ENCODE measurements around the gene BEND6. TPM values are rescaled to one million over a fixed set of nuclear protein-coding genes. Genes with fewer than 3 reads are reported as not detected.

BEND6 gene
- total RNA-seq, 1 donor from 2014 or later, result not detected

DNA sequence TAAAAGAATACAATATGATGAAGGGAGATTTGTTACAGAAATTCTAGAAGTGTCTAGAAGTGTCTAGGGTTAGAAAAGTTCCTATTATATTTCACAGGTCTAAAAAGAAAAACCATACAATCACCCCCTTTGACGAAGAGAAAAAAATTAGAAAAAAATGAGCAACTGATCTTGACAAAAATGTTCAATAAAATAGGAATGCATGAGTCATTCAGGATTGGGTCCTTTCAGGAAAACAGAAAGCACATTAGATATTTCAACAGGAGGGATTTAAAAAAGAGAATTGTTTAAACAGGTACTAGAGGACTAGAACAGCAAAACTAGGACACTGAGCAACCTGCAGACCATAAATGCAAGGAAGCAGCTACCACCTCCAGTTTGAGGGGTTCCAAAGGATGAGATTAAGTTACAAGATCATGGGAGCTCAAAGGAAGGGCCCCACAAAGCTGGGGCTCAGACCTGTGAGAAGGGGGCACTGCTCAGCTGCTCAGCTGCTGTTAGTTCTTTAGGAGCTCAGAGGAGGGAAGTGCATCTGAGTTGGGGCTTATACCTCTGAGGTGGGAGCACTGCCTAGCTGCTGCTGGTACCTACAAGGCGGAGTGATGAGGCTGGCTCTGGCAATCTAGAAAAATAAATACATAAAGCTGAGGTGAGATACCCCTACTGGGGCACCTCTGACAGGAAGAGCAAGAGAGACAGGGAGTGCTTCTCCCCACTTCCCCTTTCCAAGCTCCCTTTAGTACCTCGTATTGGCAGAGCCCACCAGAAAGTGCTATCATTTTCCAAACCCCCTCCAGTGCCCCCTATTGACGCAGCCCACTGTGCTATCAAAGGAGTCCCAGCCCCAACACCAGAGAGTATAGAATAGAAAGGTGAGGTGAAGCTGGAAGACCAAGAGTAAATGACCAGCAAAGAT is 27.1 kb upstream of the BEND6 start:
- no peak overlapping the region for H3K27ac Mint-ChIP-seq
- peaks cover 23% of the 10 kb centered on the region for H3K27me3 Mint-ChIP-seq (ENCODE audit: low read depth)
- no peaks in the 10 kb centered on the region for H3K4me1 Mint-ChIP-seq (ENCODE audit: low read depth)
- H3K9me3 Mint-ChIP-seq, result no peaks in the 10 kb centered on the region
- no peak for DNase-seq (ENCODE audit: low spot score)
- intact Hi-C loops (cut with micrococcal nuclease), result no loop called here
- H3K36me3 Mint-ChIP-seq (ENCODE audit: low read depth), result no peaks in the 10 kb centered on the region
- H3K4me3 Mint-ChIP-seq (ENCODE audit: low read depth), result no peak overlapping the region

DNA sequence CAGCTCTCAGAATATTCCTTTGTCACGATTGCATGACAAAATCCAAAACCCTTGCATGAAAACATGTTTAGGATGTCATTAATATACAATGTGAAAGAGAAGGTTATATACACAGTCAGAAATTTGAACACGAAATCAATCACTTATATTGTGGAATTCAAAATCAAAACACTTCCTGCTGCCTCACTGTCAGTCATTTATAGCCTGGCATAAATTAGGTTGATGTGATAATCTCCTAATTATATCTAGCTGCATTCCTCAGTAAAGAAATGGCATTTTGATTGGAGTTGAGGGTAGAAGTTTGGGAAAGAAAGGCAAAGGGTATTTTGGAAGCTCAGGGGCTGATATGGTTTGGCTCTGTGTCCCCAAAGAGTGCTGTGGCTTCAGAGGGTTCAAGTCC is 24.1 kb upstream of the BEND6 start:
- DNase-seq (ENCODE audit: low spot score), result no peak
- H3K4me3 Mint-ChIP-seq (ENCODE audit: low read depth), result no peak overlapping the region
- H3K36me3 Mint-ChIP-seq (ENCODE audit: low read depth), result no peaks in the 10 kb centered on the region
- no peaks in the 10 kb centered on the region for H3K4me1 Mint-ChIP-seq (ENCODE audit: low read depth)
- H3K9me3 Mint-ChIP-seq, result no peaks in the 10 kb centered on the region
- H3K27me3 Mint-ChIP-seq (ENCODE audit: low read depth), result peaks cover 25% of the 10 kb centered on the region
- H3K27ac Mint-ChIP-seq, result no peak overlapping the region
- intact Hi-C loops (cut with micrococcal nuclease), result no loop called here

DNA sequence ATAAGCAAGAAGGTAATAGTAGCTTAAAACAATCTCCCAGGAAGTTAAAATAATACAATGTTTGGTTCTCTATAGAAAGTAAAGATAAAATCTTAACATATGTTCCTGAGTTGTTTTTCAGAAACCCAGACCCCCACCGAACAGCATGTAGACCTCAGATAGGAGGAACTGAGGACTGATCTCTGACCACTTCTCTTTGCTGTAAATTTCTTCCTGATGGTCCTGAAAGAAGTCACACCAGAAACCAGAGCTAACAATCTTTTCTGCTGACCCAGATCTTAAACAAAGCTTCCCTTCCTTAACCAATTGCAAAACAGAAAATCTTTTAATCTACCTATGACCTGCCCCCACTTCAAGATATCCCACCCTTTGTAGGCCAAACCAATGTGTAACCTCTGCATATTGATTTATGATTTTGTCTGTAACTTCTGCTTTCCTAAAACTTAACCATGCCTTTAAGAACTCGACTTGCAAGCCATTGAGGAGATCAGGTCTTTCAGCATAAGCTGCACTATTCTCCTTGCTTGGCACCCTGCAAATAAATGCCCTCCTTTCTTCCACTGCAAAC is 21.9 kb upstream of the BEND6 start:
- Mint-ChIP-seq H3K4me3 (ENCODE audit: low read depth) (no peak overlapping the region), H3K36me3 (ENCODE audit: low read depth) (no peaks in the 10 kb centered on the region), H3K27ac (no peak overlapping the region), H3K4me1 (ENCODE audit: low read depth) (no peaks in the 10 kb centered on the region), H3K27me3 (ENCODE audit: low read depth) (peaks cover 20% of the 10 kb centered on the region), H3K9me3 (no peaks in the 10 kb centered on the region)
- intact Hi-C loops (cut with micrococcal nuclease), result no loop called here
- DNase-seq (ENCODE audit: low spot score), result no peak

DNA sequence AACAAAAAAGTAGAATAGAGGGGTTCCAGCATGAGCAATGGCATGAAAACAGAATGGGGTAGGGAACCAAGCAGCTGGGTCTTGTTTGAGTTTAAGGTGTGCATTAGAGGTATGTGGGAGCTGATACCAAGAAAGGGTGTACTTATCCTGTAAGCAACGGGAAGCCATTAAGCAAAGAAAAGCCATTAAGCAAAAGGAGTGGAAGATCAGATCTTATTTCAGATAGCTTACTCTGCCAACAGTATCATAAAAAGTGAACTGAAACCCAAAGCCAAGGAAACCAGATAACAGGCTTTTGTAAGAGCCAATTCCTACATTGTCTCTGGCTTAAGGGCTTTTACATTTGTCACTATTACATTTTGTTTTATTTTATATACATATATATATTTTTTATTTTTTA is 21.3 kb upstream of the BEND6 start:
- Mint-ChIP-seq H3K27me3 (ENCODE audit: low read depth) (peaks cover 18% of the 10 kb centered on the region), H3K9me3 (no peaks in the 10 kb centered on the region), H3K4me3 (ENCODE audit: low read depth) (no peak overlapping the region), H3K4me1 (ENCODE audit: low read depth) (no peaks in the 10 kb centered on the region), H3K36me3 (ENCODE audit: low read depth) (no peaks in the 10 kb centered on the region), H3K27ac (no peak overlapping the region)
- intact Hi-C loops (cut with micrococcal nuclease), result no loop called here
- DNase-seq (ENCODE audit: low spot score), result no peak

DNA sequence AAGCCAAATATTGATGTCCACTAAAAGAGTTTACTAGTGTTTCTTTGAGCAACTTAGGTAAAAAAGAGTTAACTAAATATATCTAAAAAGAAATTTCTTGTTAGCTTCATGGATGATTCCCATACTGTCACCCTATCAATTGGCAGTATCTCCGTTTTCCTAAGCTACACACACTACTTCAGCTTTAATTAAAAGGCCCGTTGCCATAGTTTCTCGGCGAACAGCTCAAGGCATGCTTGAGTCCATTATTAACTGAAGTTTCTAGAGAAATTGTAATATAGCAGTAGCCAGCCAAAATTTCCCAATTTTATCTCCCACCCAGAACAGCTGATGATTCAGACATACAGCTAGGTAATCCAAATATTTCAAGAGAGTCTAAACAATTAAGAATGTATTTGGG is 20.0 kb upstream of the BEND6 start:
- Mint-ChIP-seq H3K9me3 (no peaks in the 10 kb centered on the region), H3K27me3 (ENCODE audit: low read depth) (peaks cover 18% of the 10 kb centered on the region), H3K27ac (no peak overlapping the region), H3K4me1 (ENCODE audit: low read depth) (no peaks in the 10 kb centered on the region), H3K4me3 (ENCODE audit: low read depth) (no peak overlapping the region), H3K36me3 (ENCODE audit: low read depth) (no peaks in the 10 kb centered on the region)
- intact Hi-C loops (cut with micrococcal nuclease), result no loop called here
- no peak for DNase-seq (ENCODE audit: low spot score)

DNA sequence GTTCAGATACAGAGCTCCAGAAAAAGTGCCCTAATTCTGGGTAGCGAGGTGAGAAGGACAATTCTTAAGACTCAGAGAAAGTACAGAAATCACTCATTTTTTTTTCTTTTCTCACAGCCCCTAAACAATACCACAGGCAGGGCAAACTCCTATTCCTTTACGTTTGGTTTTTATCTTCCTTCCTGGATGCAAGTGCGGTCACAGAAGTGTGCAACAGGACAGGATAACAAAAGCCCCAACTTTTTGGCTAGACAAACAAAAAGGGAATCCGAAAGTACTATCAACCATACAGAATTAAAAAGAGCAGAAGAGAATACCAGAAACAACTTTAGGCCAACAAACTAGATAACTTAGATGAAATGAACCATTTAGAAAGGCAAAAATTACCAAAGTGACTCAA is 18.4 kb upstream of the BEND6 start:
- intact Hi-C loops (cut with micrococcal nuclease), result no loop called here
- no peak overlapping the region for H3K4me3 Mint-ChIP-seq (ENCODE audit: low read depth)
- H3K27ac Mint-ChIP-seq, result no peak overlapping the region
- peaks cover 18% of the 10 kb centered on the region for H3K27me3 Mint-ChIP-seq (ENCODE audit: low read depth)
- DNase-seq (ENCODE audit: low spot score), result no peak
- H3K9me3 Mint-ChIP-seq, result peaks cover 7% of the 10 kb centered on the region
- no peaks in the 10 kb centered on the region for H3K36me3 Mint-ChIP-seq (ENCODE audit: low read depth)
- H3K4me1 Mint-ChIP-seq (ENCODE audit: low read depth), result no peaks in the 10 kb centered on the region

DNA sequence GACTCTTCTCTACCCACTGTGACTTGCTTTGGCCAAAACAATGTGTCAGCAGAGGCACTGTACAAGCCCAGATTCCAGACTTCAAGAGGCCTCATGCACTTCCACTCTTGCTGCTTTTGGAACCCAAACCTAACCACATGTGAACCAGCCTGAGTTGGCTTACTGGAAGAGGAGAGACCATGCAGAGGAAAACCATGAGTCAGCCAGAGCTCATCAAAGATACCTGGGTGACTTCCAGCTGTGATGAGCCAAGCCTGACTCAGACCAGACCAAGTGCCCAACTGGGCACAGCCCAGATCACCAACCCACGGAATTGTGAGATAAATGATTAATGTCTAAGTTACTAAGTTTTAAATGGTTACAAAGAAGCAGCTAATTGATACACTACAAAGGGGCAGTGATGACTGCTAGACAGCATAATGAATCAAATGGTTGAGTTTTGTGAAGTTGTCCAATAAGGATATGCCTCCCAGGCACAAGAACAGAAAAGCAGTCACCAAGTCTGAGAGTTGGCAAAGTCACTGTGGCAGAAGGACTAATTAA is 16.2 kb upstream of the BEND6 start:
- no peak overlapping the region for H3K27ac Mint-ChIP-seq
- H3K4me1 Mint-ChIP-seq (ENCODE audit: low read depth), result no peaks in the 10 kb centered on the region
- H3K9me3 Mint-ChIP-seq, result peaks cover 16% of the 10 kb centered on the region
- peaks cover 8% of the 10 kb centered on the region for H3K27me3 Mint-ChIP-seq (ENCODE audit: low read depth)
- no peaks in the 10 kb centered on the region for H3K36me3 Mint-ChIP-seq (ENCODE audit: low read depth)
- no peak overlapping the region for H3K4me3 Mint-ChIP-seq (ENCODE audit: low read depth)
- intact Hi-C loops (cut with micrococcal nuclease), result no loop called here
- DNase-seq (ENCODE audit: low spot score), result no peak

DNA sequence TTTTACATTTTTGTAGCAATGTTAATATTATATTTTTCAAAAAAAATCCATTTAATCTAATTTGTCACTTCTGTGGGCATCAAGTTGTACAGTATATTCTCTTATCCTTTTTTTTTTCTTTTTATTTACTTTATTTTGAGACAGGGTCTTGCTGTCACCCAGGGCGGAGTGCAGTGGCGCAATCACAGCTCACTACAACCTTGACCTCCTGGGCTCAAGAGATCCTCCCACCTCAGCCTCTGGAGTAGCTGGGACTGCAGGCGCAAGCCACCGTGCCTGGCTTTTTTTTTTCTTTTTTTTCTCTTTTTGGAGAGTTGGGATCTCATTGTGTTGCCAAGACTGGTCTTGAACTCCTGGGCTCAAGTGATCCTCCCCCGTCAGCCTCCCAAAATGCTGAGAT is 14.4 kb upstream of the BEND6 start:
- no peaks in the 10 kb centered on the region for H3K4me1 Mint-ChIP-seq (ENCODE audit: low read depth)
- peaks cover 11% of the 10 kb centered on the region for H3K27me3 Mint-ChIP-seq (ENCODE audit: low read depth)
- no peak overlapping the region for H3K27ac Mint-ChIP-seq
- no peak for DNase-seq (ENCODE audit: low spot score)
- intact Hi-C loops (cut with micrococcal nuclease), result no loop called here
- H3K4me3 Mint-ChIP-seq (ENCODE audit: low read depth), result no peak overlapping the region
- peaks cover 16% of the 10 kb centered on the region for H3K9me3 Mint-ChIP-seq
- H3K36me3 Mint-ChIP-seq (ENCODE audit: low read depth), result no peaks in the 10 kb centered on the region

DNA sequence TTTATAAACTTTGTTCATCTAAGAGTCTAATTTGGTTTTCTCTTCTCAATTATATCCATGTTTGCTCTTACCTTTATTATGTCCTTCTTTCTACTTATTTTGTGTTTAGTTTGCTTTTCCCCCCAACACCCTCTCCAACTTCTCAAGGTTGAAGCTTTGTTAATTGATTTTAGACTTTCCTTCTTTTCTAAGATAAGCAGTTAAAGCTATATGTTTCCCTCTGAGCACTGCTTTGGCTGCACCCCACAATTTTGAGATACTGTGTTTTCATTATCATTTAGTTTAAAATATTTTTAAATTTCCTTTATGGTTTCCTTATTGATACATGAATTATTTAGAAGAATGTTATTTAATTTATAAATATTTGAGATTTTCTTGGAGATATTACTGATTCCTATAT is 13.9 kb upstream of the BEND6 start:
- no peaks in the 10 kb centered on the region for H3K36me3 Mint-ChIP-seq (ENCODE audit: low read depth)
- H3K4me3 Mint-ChIP-seq (ENCODE audit: low read depth), result no peak overlapping the region
- no peak for DNase-seq (ENCODE audit: low spot score)
- H3K27ac Mint-ChIP-seq, result no peak overlapping the region
- peaks cover 16% of the 10 kb centered on the region for H3K9me3 Mint-ChIP-seq
- no peaks in the 10 kb centered on the region for H3K4me1 Mint-ChIP-seq (ENCODE audit: low read depth)
- intact Hi-C loops (cut with micrococcal nuclease), result no loop called here
- H3K27me3 Mint-ChIP-seq (ENCODE audit: low read depth), result peaks cover 14% of the 10 kb centered on the region

DNA sequence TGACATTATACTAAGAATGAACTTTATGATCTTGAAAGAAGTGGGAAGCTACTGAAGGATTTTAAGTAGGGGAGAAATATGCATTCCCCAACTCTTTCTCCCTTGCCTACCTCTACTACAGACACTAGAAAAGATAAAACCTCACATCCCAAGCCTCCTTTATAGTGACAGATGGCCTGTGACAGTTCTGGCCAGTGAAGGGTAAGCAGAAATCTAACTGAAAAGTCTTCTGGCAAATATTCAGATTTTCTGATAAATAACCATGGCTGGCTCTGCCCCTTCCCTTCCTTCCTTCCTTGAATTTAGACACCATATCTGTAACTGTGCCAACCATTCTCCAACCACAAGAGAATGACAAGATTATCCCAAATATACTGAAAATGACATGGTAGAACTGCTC is 10.2 kb upstream of the BEND6 start:
- Mint-ChIP-seq H3K36me3 (ENCODE audit: low read depth) (no peaks in the 10 kb centered on the region), H3K4me1 (ENCODE audit: low read depth) (no peaks in the 10 kb centered on the region), H3K9me3 (peaks cover 16% of the 10 kb centered on the region)

DNA sequence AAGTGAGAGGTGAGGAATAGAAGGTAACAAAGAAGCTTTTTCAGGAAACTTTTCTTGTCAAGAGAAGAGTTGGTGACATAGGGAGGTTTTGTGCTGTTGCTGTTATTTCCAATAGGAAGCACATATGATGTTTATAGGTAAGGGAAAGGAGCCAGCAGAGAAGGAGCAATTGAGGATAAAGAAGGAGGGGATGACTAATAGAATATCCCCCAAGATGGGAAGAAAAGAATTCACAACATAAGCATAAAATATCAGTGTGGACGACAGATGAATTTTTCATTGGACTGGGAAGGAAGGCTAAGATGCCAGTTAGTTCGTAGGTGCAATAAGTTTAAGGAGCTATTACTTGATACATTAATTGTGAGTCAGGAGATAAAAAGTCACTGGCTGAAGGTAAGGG is 8.5 kb upstream of the BEND6 start:
- no peak overlapping the region for H3K4me3 Mint-ChIP-seq (ENCODE audit: low read depth)
- H3K27ac Mint-ChIP-seq, result no peak overlapping the region
- peaks cover 38% of the 10 kb centered on the region for H3K27me3 Mint-ChIP-seq (ENCODE audit: low read depth)
- no peaks in the 10 kb centered on the region for H3K36me3 Mint-ChIP-seq (ENCODE audit: low read depth)
- no peaks in the 10 kb centered on the region for H3K4me1 Mint-ChIP-seq (ENCODE audit: low read depth)
- intact Hi-C loops (cut with micrococcal nuclease), result no loop called here
- no peak for DNase-seq (ENCODE audit: low spot score)
- peaks cover 11% of the 10 kb centered on the region for H3K9me3 Mint-ChIP-seq

More for the DNA sequence above, 10.2 kb upstream of the BEND6 start:
- Mint-ChIP-seq H3K27me3 (ENCODE audit: low read depth) (peaks cover 35% of the 10 kb centered on the region), H3K4me3 (ENCODE audit: low read depth) (no peak overlapping the region), H3K27ac (no peak overlapping the region)
- intact Hi-C loops (cut with micrococcal nuclease), result no loop called here
- DNase-seq (ENCODE audit: low spot score), result no peak

DNA sequence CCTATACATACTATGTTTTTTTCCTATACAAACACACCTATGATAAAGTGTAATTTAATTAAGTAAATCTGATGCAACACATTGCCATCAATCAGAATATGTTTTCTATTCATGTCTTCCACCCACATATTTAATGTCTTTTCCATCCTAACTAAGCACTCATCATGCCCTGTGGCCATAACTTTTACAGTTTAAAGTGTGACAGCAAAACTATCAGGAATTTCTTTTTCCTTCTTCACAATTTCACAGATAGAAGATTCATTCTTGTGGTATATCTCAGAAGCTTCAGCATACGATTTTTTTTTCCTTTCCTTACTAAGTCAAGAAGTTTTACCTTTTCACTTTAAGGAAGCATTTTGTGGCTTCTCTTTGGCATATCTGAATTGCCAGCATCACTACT is 7.0 kb upstream of the BEND6 start:
- H3K27me3 Mint-ChIP-seq (ENCODE audit: low read depth), result peaks cover 50% of the 10 kb centered on the region
- H3K4me1 Mint-ChIP-seq (ENCODE audit: low read depth), result no peaks in the 10 kb centered on the region
- H3K27ac Mint-ChIP-seq, result no peak overlapping the region

DNA sequence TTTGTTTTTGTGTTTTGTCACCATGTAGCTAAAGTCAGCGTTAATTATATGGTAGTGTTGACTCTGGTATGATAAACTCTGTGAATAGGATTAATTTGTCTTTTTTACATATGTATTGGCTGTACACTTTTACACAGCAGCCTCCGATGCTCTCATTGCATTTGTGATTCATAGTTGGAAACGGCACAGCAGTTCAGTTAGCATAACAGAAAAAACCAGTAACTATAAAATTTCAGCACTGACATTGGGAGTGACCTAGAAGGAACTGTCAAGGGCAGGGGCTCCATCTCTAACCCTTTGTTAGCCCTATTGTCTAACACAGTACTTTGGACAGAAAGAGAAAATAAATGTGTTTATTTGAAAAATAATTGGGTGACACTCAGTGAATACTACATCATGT is 5.6 kb upstream of the BEND6 start:
- no peak overlapping the region for H3K4me3 Mint-ChIP-seq (ENCODE audit: low read depth)
- peaks cover 61% of the 10 kb centered on the region for H3K27me3 Mint-ChIP-seq (ENCODE audit: low read depth)

More for the DNA sequence above, 7.0 kb upstream of the BEND6 start:
- H3K9me3 Mint-ChIP-seq, result no peaks in the 10 kb centered on the region
- DNase-seq (ENCODE audit: low spot score), result no peak
- H3K4me3 Mint-ChIP-seq (ENCODE audit: low read depth), result no peak overlapping the region
- intact Hi-C loops (cut with micrococcal nuclease), result no loop called here
- H3K36me3 Mint-ChIP-seq (ENCODE audit: low read depth), result no peaks in the 10 kb centered on the region

More for the DNA sequence above, 5.6 kb upstream of the BEND6 start:
- H3K4me1 Mint-ChIP-seq (ENCODE audit: low read depth), result peaks cover 11% of the 10 kb centered on the region
- no peaks in the 10 kb centered on the region for H3K36me3 Mint-ChIP-seq (ENCODE audit: low read depth)
- no peaks in the 10 kb centered on the region for H3K9me3 Mint-ChIP-seq
- DNase-seq (ENCODE audit: low spot score), result no peak
- intact Hi-C loops (cut with micrococcal nuclease), result no loop called here
- no peak overlapping the region for H3K27ac Mint-ChIP-seq
